HCT116 (cell line): ENCODE results near the gene ASIC3. TPM values are rescaled to one million over a fixed set of nuclear protein-coding genes. Genes with fewer than 3 reads are reported as not detected.
A peak's percentile ranks its signal among the peaks of the same experiment; 100 is the strongest.

Source experiments
- ATAC-seq: fragments of 200-7000 bp; cut with Tn5 transposase; 2 replicates; pipeline ENCODE4 v1.9.1; 2020; ENCODE audit warnings: mild to moderate bottlenecking, moderate library complexity
- BruUV-seq: library from RNA; stranded (reverse); fragments of 400-500 nt; replicated peaks from 2 replicates; lab custom pipeline; 2021; lab: Mats Ljungman, UMichigan
- CTCF ChIA-PET: fragments of 300-600 bp; sonication (Branson Sonifier 250); formaldehyde crosslinking; loops from one replicate; lab custom pipeline; 2021; ENCODE audit warnings: antibody characterized with exemption; lab: Charles Lee
- POLR2A ChIA-PET: fragments of 300-600, 350-600 bp; sonication (Branson Sonifier 250); formaldehyde crosslinking; loops from one replicate; lab custom pipeline; 2021; ENCODE audit warnings: antibody characterized with exemption; lab: Charles Lee
- RAD21 ChIA-PET, 2 experiments: fragments of 300-600 bp; sonication (Branson Sonifier 250); formaldehyde crosslinking; loops; one replicate each; lab custom pipeline; 2023; ENCODE audit warnings: low total read pairs in 2 of 2; ENCODE audit not compliant: uncharacterized antibody in 2 of 2, unreplicated experiment in 2 of 2, low non-redundant PET in 1 of 2; lab: Charles Lee
- DNase-seq: peaks from one replicate; pipeline ENCODE4 v3.0.0-alpha.2; 2010; ENCODE audit warnings: low read depth, low spot score
- H2AFZ ChIP-seq: fragments of 200-600 bp; shearing (Covaris generic), sonication (generic); 2 replicates; pipeline ENCODE4 v1.6.1; 2017; ENCODE audit warnings: low read depth, mixed run types, mixed read lengths, antibody characterized with exemption, low read length; ENCODE audit not compliant: poor library complexity, severe bottlenecking
- H3K27ac ChIP-seq: 2 replicates; pipeline ENCODE4 v1.5.1; 2012; ENCODE audit warnings: low read depth, low read length
- H3K27me3 ChIP-seq: fragments of 200-600 bp; sonication (generic); 2 replicates; pipeline ENCODE4 v1.6.1; 2016; ENCODE audit warnings: mixed run types, low read length, mixed read lengths; ENCODE audit not compliant: insufficient read depth
- H3K36me3 ChIP-seq, 2 experiments: fragments of 200-500 bp in 1 of 2; fragments of 200-600 bp in 1 of 2; sonication (Bioruptor generic) in 1 of 2; sonication (generic) in 1 of 2; 2 replicates each; pipeline versions ENCODE4 v1.5.1 to v1.6.1; 2014 to 2016; ENCODE audit warnings: low read length in 2 of 2, inconsistent platforms in 1 of 2, mixed read lengths in 1 of 2, mixed run types in 1 of 2; ENCODE audit not compliant: insufficient read depth in 2 of 2, control insufficient read depth in 1 of 2
- H3K4me1 ChIP-seq, 2 experiments: fragments of 200-600 bp in 1 of 2; sonication (generic) in 1 of 2; 2 replicates each; pipeline versions ENCODE4 v1.5.1 to v1.6.1; 2012 to 2017; ENCODE audit warnings: low read length in 2 of 2, inconsistent platforms in 1 of 2, mild to moderate bottlenecking in 1 of 2, mixed read lengths in 1 of 2, mixed run types in 1 of 2, moderate library complexity in 1 of 2; ENCODE audit not compliant: insufficient read depth in 2 of 2, control insufficient read depth in 1 of 2
- H3K4me2 ChIP-seq: fragments of 200-600 bp; sonication (generic); 2 replicates; pipeline ENCODE4 v1.6.1; 2017; ENCODE audit warnings: mixed run types, low read length, mixed read lengths
- H3K4me3 ChIP-seq, 2 experiments: fragments of 200-600 bp in 1 of 2; sonication (generic) in 1 of 2; replicated peaks in 1 of 2; 2 replicates each; pipeline ENCODE4 v1.5.1; 2011 to 2016; ENCODE audit warnings: low read length in 2 of 2, control low read depth in 1 of 2, low read depth in 1 of 2, mild to moderate bottlenecking in 1 of 2, mixed read lengths in 1 of 2, mixed run types in 1 of 2
- H3K79me2 ChIP-seq: fragments of 200-600 bp; sonication (generic); 2 replicates; pipeline ENCODE4 v1.6.1; 2017; ENCODE audit warnings: mild to moderate bottlenecking, mixed run types, low read length, moderate library complexity, mixed read lengths; ENCODE audit not compliant: insufficient read depth
- H3K9ac ChIP-seq: fragments of 200-600 bp; sonication (generic); 2 replicates; pipeline ENCODE4 v1.6.1; 2016; ENCODE audit warnings: low read length, mixed read lengths
- H3K9me2 ChIP-seq: fragments of 200-600 bp; sonication (generic), shearing (Covaris generic); 2 replicates; pipeline ENCODE4 v1.6.1; 2017; ENCODE audit warnings: mixed run types, mild to moderate bottlenecking, moderate library complexity; ENCODE audit not compliant: insufficient read depth
- H3K9me3 ChIP-seq, 2 experiments: fragments of 200-500 bp in 1 of 2; fragments of 200-600 bp in 1 of 2; sonication (Bioruptor generic) in 1 of 2; sonication (generic) in 1 of 2; 2 replicates each; pipeline ENCODE4 v1.6.1; 2014 to 2017; ENCODE audit warnings: low read length in 2 of 2, mixed read lengths in 2 of 2, inconsistent platforms in 1 of 2, low read depth in 1 of 2, mild to moderate bottlenecking in 1 of 2, mixed run types in 1 of 2, moderate library complexity in 1 of 2; ENCODE audit not compliant: control insufficient read depth in 1 of 2, insufficient read depth in 1 of 2
- H4K20me1 ChIP-seq: fragments of 200-600 bp; sonication (generic), shearing (Covaris generic); 2 replicates; pipeline ENCODE4 v1.6.1; 2017; ENCODE audit warnings: mixed run types, mild to moderate bottlenecking, moderate library complexity; ENCODE audit not compliant: insufficient read depth
- SIN3A ChIP-seq: IDR thresholded peaks from 2 replicates; pipeline ENCODE4 v1.6.1; 2012; ENCODE audit warnings: low read depth
- intact Hi-C: fragments of 100-400 bp; cut with micrococcal nuclease; formaldehyde crosslinking; loops from 2 replicates; pipeline ENCODE4 v1.10.0; 2022
- total RNA-seq: library from RNA; stranded (reverse); gene quantifications from one replicate; pipeline ENCODE4 v1.2.1, GENCODE V29; 2021; ENCODE audit not compliant: unreplicated experiment
- TF ChIP-seq, protein P1 (sequence below), 3 experiments: fragments of 200-600 bp in 1 of 3; sonication (generic) in 1 of 3; IDR thresholded peaks in 2 of 3; conservative IDR thresholded peaks in 1 of 3; 2 replicates each; pipeline ENCODE4 v1.5.1; 2012 to 2017; ENCODE audit warnings: low read depth in 2 of 3, low read length in 2 of 3, antibody characterized with exemption in 1 of 3, borderline replicate concordance in 1 of 3, control low read depth in 1 of 3, mild to moderate bottlenecking in 1 of 3, mixed read lengths in 1 of 3, mixed run types in 1 of 3, moderate library complexity in 1 of 3; ENCODE audit not compliant: insufficient read depth in 1 of 3

The ASIC3 gene
- total RNA-seq, 1 experiment from 2014 or later, result 4.4 TPM

DNA sequence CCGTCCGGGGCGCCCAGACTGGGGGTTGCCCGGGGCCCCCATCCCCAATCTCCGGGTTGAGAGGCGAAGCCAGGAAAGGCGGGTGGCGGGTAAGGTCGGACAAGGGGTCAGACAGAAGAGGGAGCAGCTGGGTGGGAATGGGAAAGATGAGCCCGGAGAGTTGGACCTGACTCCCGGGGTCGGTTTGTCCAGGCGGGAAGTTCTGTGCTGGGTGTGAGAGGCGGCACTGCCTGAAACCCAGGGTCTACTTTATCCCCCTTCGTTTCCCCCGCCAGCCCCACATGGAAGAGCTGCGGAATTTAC, 11.7 kb downstream of the ASIC3 start:
- intact Hi-C loops, result no loop called here
- H2AFZ ChIP-seq, result no peak overlapping the region
- no TSS peak for BruUV-seq

More for the DNA sequence above, 11.7 kb downstream of the ASIC3 start:
- H3K27me3 ChIP-seq, result no peaks in the 10 kb centered on the region
- peaks cover 28 to 52% of the 10 kb centered on the region in 2 experiments for H3K4me1 ChIP-seq
- H3K27ac ChIP-seq, result peak overlapping the region; percentile 87
- ChIA-PET CTCF (interaction anchor here (1.0 kb wide), 1 partner anchor 50 kb away, joined by 3 read pairs; no protein-coding TSS in a partner anchor), POLR2A (interaction anchor here (1.4 to 1.5 kb wide), 2 partner anchors 21 to 32 kb away, joined by 4 to 13 read pairs; partner anchors contain the start of genes ABCB8 and FASTK), RAD21 (interaction anchor here in 1 of 2 experiments (1.0 kb wide), 1 partner anchor 51 kb away, joined by 3 read pairs; no protein-coding TSS in a partner anchor)
- no peaks in the 10 kb centered on the region for H3K9me2 ChIP-seq
- H3K9me3 ChIP-seq, result no peaks in the 10 kb centered on the region
- H4K20me1 ChIP-seq, result no peaks in the 10 kb centered on the region
- ATAC-seq, result no peak
- peaks cover 51% of the 10 kb centered on the region for H3K79me2 ChIP-seq
- H3K9ac ChIP-seq, result peak overlapping the region; percentile 91
- H3K4me3 ChIP-seq, result peak overlapping the region; percentile 81 to 90
- peaks cover 1 to 11% of the 10 kb centered on the region in 2 experiments for H3K36me3 ChIP-seq
- no peak for DNase-seq
- H3K4me2 ChIP-seq, result peak overlapping the region; percentile 95
- TF ChIP-seq, protein P1, sequence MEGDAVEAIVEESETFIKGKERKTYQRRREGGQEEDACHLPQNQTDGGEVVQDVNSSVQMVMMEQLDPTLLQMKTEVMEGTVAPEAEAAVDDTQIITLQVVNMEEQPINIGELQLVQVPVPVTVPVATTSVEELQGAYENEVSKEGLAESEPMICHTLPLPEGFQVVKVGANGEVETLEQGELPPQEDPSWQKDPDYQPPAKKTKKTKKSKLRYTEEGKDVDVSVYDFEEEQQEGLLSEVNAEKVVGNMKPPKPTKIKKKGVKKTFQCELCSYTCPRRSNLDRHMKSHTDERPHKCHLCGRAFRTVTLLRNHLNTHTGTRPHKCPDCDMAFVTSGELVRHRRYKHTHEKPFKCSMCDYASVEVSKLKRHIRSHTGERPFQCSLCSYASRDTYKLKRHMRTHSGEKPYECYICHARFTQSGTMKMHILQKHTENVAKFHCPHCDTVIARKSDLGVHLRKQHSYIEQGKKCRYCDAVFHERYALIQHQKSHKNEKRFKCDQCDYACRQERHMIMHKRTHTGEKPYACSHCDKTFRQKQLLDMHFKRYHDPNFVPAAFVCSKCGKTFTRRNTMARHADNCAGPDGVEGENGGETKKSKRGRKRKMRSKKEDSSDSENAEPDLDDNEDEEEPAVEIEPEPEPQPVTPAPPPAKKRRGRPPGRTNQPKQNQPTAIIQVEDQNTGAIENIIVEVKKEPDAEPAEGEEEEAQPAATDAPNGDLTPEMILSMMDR (IDR thresholded peaks at IDR 0.05 in 2 of 3, conservative IDR thresholded peaks at IDR 0.05 in 1 of 3; ENCODE audit: borderline replicate concordance in 1 of 3, insufficient read depth in 1 of 3, low read depth in 2 of 3, low read length in 2 of 3), result 0 out of 6 replicates have a peak, but pooled peaks of 1 of the 3 experiments have one; percentile 4
- TF ChIP-seq SIN3A, result no peak
